CD8-positive, alpha-beta memory T cell (primary cell): ENCODE data around the gene SCO1. TPM values are rescaled to one million over a fixed set of nuclear protein-coding genes. Genes with fewer than 3 reads are reported as not detected.
"Not testable (repeated sequence)": the region's sequence is repeated elsewhere in the genome, so short reads cannot be mapped to it uniquely, and the experiment has no call there.

Experiments
- CTCF ChIA-PET: fragments of 350-600 bp; sonication (Branson Sonifier 250); formaldehyde crosslinking; loops from one replicate; lab custom pipeline; 2021; ENCODE audit warnings: antibody characterized with exemption; lab: Charles Lee
- POLR2A ChIA-PET: fragments of 350-600 bp; sonication (Branson Sonifier 250); formaldehyde crosslinking; loops from one replicate; lab custom pipeline; 2021; ENCODE audit warnings: antibody characterized with exemption; lab: Charles Lee
- DNase-seq, 5 donors: peaks; one replicate each; pipeline versions ENCODE4 v3.0.0 to v3.0.0-alpha.2; 2020 to 2022; ENCODE audit warnings: mixed read lengths in 1 of 5
- H3K27ac ChIP-seq: one replicate; pipeline ENCODE4 v1.7.0; 2013; ENCODE audit warnings: low read depth, mild to moderate bottlenecking, low read length, moderate library complexity
- H3K27me3 ChIP-seq: 2 replicates; pipeline ENCODE4 v1.7.0; 2013; ENCODE audit warnings: low read length, mild to moderate bottlenecking; ENCODE audit not compliant: insufficient read depth, poor library complexity, severe bottlenecking
- H3K36me3 ChIP-seq: 2 replicates; pipeline ENCODE4 v1.7.0; 2013; ENCODE audit warnings: mild to moderate bottlenecking, low read length, moderate library complexity; ENCODE audit not compliant: insufficient read depth
- H3K4me1 ChIP-seq: 2 replicates; pipeline ENCODE4 v1.7.0; 2013; ENCODE audit warnings: mild to moderate bottlenecking, low read length, moderate library complexity; ENCODE audit not compliant: insufficient read depth
- H3K4me3 ChIP-seq: 2 replicates; pipeline ENCODE4 v1.7.0; 2013; ENCODE audit warnings: mild to moderate bottlenecking, low read length
- H3K9me3 ChIP-seq: 2 replicates; pipeline ENCODE4 v1.7.0; 2013; ENCODE audit warnings: mild to moderate bottlenecking, low read length
- H3K27ac Mint-ChIP-seq, 8 donors: one replicate each; pipeline ENCODE4 v1.8.0; 2020 to 2021; ENCODE audit warnings: mixed read lengths in 8 of 8, mild to moderate bottlenecking in 6 of 8, inconsistent platforms in 3 of 8, moderate library complexity in 3 of 8
- H3K27me3 Mint-ChIP-seq, 2 donors: one replicate each; pipeline ENCODE4 v1.8.0; 2020 to 2021; ENCODE audit warnings: mixed read lengths in 2 of 2, mild to moderate bottlenecking in 1 of 2, moderate library complexity in 1 of 2
- H3K36me3 Mint-ChIP-seq, 3 donors: one replicate each; pipeline ENCODE4 v1.8.0; 2020 to 2021; ENCODE audit warnings: mixed read lengths in 3 of 3, inconsistent platforms in 1 of 3, mild to moderate bottlenecking in 1 of 3
- H3K4me1 Mint-ChIP-seq, 3 donors: one replicate each; pipeline ENCODE4 v1.8.0; 2020 to 2021; ENCODE audit warnings: mixed read lengths in 3 of 3, inconsistent platforms in 1 of 3, mild to moderate bottlenecking in 1 of 3
- H3K4me3 Mint-ChIP-seq, 7 donors: one replicate each; pipeline ENCODE4 v1.8.0; 2020 to 2021; ENCODE audit warnings: mixed read lengths in 7 of 7, mild to moderate bottlenecking in 6 of 7, moderate library complexity in 4 of 7, inconsistent platforms in 2 of 7
- H3K9me3 Mint-ChIP-seq, 5 donors: one replicate each; pipeline ENCODE4 v1.8.0; 2020 to 2022; ENCODE audit warnings: mixed read lengths in 5 of 5, mild to moderate bottlenecking in 3 of 5, moderate library complexity in 2 of 5, inconsistent platforms in 1 of 5
- polyA plus RNA-seq: library from polyadenylated mRNA; unstranded; fragments of 300-500 nt; fragmentation: Illumina TruSeq; gene quantifications from one replicate; pipeline ENCODE4 v1.2.3, GENCODE V29; 2021
- total RNA-seq, 2 experiments: library from RNA; stranded (reverse); gene quantifications; one replicate each; pipeline ENCODE4 v1.2.3, GENCODE V29; 2021

The SCO1 gene
- total and polyA plus RNA-seq, 3 experiments from 2014 or later = 15.9 to 46.9 (median 45.5) TPM

DNA sequence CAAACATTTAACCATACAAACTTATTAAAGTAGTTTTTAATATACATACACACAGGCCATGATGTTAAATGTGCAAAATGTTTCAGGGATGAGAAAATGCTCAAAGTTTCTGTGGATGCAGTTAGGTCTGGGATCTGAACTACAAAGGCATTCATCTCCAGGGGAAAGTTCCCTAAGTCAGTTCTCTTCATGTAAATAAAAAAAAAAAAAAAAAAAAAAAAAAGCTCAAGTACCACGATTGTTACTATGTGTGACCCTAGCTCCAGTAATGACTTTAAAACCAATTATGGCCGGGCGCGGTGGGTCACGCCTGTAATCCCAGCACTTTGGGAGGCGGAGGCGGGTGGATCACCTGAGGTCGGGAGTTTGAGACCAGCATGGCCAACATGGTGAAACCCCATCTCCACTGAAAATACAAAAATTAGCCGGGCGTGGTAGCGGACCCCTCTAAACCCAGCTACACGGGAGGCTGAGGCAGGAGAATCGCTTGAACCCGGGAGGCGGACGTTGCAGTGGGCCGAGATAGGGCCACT, 1.4 kb downstream of the SCO1 start:
- Histone ChIP-seq H3K36me3 (peaks cover 14% of the 10 kb centered on the region), H3K4me1 (peaks cover 32% of the 10 kb centered on the region)
- H3K27me3 ChIP-seq, H3K9me3 ChIP-seq, H3K4me3 ChIP-seq, H3K27me3 Mint-ChIP-seq, DNase-seq, H3K27ac ChIP-seq, H3K9me3 Mint-ChIP-seq: not testable (repeated sequence)
- peak overlapping the region in 6 of 8 donors; percentile 35 to 98 (median 90) for H3K27ac Mint-ChIP-seq
- POLR2A ChIA-PET = interaction anchor here (0.5 kb wide), 1 partner anchor 131 kb away, joined by 5 read pairs; no protein-coding TSS in a partner anchor
- peaks cover 53 to 72% (median 71%) of the 10 kb centered on the region in 3 donors for H3K4me1 Mint-ChIP-seq
- peaks cover 0 to 58% (median 16%) of the 10 kb centered on the region in 3 donors for H3K36me3 Mint-ChIP-seq
- CTCF ChIA-PET = interaction anchor here (0.9 to 1.6 kb wide), 2 partner anchors 49 to 79 kb away, joined by 3 to 5 read pairs; no protein-coding TSS in a partner anchor
- peak overlapping the region; percentile 85 to 99 (median 96) for H3K4me3 Mint-ChIP-seq

DNA sequence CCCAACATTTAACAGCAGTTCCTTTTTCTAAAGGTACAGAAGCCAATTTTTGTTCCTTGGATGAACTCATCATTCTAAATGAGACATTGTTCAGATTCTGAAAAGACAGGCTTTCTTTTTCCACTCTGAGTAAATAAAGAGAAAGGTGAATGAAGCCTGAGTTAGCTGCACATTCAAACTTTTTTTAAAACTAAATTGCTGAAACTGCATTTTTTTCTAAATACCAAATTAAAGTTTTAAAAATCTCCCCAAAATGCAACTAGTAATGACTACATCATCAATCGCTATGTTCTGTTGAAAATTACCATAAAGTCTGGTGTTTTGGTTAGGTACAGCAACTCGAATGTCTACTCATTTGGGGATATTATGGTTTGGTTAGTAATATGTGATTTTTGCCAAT, 9.8 kb downstream of the SCO1 start:
- Histone ChIP-seq H3K36me3 (peaks cover 50% of the 10 kb centered on the region), H3K4me3 (no peak overlapping the region), H3K27ac (no peak overlapping the region), H3K27me3 (no peaks in the 10 kb centered on the region), H3K9me3 (no peaks in the 10 kb centered on the region), H3K4me1 (no peaks in the 10 kb centered on the region)
- no peaks in the 10 kb centered on the region for H3K9me3 Mint-ChIP-seq
- peaks cover 21 to 31% (median 28%) of the 10 kb centered on the region in 3 donors for H3K4me1 Mint-ChIP-seq
- no peaks in the 10 kb centered on the region for H3K27me3 Mint-ChIP-seq
- H3K27ac Mint-ChIP-seq = no peak overlapping the region
- no peak for DNase-seq
- H3K4me3 Mint-ChIP-seq = no peak overlapping the region
- H3K36me3 Mint-ChIP-seq = peaks cover 11 to 82% (median 25%) of the 10 kb centered on the region in 3 donors
- ChIA-PET POLR2A (no interaction called here), CTCF (no interaction called here)

- Histone ChIP-seq H3K27me3 (no peaks in the 10 kb centered on the region), H3K27ac (no peak overlapping the region), H3K4me3 (no peak overlapping the region), H3K36me3 (peaks cover 59% of the 10 kb centered on the region), H3K9me3 (no peaks in the 10 kb centered on the region), H3K4me1 (no peaks in the 10 kb centered on the region)
- H3K9me3 Mint-ChIP-seq = no peaks in the 10 kb centered on the region
- peaks cover 0 to 8% (median 7%) of the 10 kb centered on the region in 3 donors for H3K4me1 Mint-ChIP-seq
- peak in 1 of 5 donors; percentile 7 for DNase-seq
- POLR2A ChIA-PET = no interaction called here
- no peaks in the 10 kb centered on the region for H3K27me3 Mint-ChIP-seq
- CTCF ChIA-PET = interaction anchor here (0.7 kb wide), 1 partner anchor 30 kb away, joined by 3 read pairs; no protein-coding TSS in a partner anchor
- H3K4me3 Mint-ChIP-seq = no peak overlapping the region
- peak overlapping the region in 1 of 8 donors; percentile 74 for H3K27ac Mint-ChIP-seq
- H3K36me3 Mint-ChIP-seq = peaks cover 9 to 82% (median 20%) of the 10 kb centered on the region in 3 donors
Observed at GRCh38 chr17:10683853-10684252, 13.5 kb downstream of the SCO1 start.

GRCh38 chr17:10681866-10682446, 15.4 kb downstream of the SCO1 start:
- Mint-ChIP-seq H3K9me3 (no peaks in the 10 kb centered on the region), H3K4me3 (no peak overlapping the region), H3K4me1 (peaks cover 0 to 3% (median 0%) of the 10 kb centered on the region in 3 donors), H3K27me3 (no peaks in the 10 kb centered on the region), H3K36me3 (peaks cover 9 to 88% (median 26%) of the 10 kb centered on the region in 3 donors), H3K27ac (no peak overlapping the region)
- no peaks in the 10 kb centered on the region for H3K27me3 ChIP-seq
- POLR2A ChIA-PET = no interaction called here
- H3K4me3 ChIP-seq = no peak overlapping the region
- peaks cover 51% of the 10 kb centered on the region for H3K36me3 ChIP-seq
- H3K27ac ChIP-seq = no peak overlapping the region
- H3K9me3 ChIP-seq = no peaks in the 10 kb centered on the region
- CTCF ChIA-PET = no interaction called here
- H3K4me1 ChIP-seq = no peaks in the 10 kb centered on the region
- DNase-seq = no peak

DNA sequence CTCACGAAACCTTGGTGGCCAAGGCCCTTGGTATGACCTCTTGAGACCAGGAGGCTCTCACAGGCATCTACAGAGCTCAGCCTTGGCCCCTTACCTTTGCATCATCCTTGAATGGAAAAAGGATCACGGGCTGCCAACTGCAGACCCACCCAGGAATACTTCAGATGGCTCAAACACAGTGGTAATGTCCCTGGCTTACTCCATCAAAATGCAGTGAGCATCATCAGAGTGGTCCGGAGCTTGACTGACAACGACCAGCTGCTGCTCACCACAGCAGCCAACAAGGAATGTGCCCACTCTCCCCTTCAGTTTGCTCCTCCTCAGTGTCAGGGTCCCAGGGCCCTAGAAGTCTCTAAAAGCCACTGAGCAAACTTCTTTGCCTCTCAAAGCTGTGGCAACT, 22.6 kb downstream of the SCO1 start:
- no peak for DNase-seq
- Mint-ChIP-seq H3K27ac (no peak overlapping the region), H3K36me3 (peaks cover 0 to 66% (median 11%) of the 10 kb centered on the region in 3 donors), H3K27me3 (no peaks in the 10 kb centered on the region), H3K4me1 (no peaks in the 10 kb centered on the region), H3K9me3 (no peaks in the 10 kb centered on the region), H3K4me3 (no peak overlapping the region)
- ChIA-PET POLR2A (no interaction called here), CTCF (interaction anchor here (2.2 kb wide), 1 partner anchor 28 kb away, joined by 8 read pairs; no protein-coding TSS in a partner anchor)
- Histone ChIP-seq H3K4me1 (no peaks in the 10 kb centered on the region), H3K9me3 (no peaks in the 10 kb centered on the region), H3K36me3 (peaks cover 6% of the 10 kb centered on the region), H3K4me3 (no peak overlapping the region), H3K27ac (no peak overlapping the region), H3K27me3 (no peaks in the 10 kb centered on the region)

DNA sequence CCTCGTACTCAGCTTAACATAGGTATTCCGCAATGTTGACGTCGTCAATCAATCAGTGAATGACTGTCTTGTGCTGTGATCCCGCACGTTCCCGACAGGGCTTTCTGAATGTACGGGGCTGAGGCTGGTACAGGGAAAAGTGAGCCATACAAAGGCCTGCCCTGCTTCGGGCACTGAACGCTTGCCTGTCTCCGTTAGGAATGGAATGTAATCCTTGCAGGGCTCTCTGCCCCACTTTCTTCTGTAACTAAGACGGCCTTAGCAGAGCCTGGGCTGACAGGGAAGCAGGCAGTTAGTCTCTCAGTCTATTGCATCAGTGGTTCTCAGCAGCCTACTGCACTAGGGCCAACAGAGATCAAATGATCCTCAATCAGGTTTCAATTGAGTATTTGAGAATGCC, 24.0 kb downstream of the SCO1 start:
- Histone ChIP-seq H3K27ac (no peak overlapping the region), H3K27me3 (no peaks in the 10 kb centered on the region), H3K4me1 (no peaks in the 10 kb centered on the region), H3K9me3 (no peaks in the 10 kb centered on the region), H3K4me3 (no peak overlapping the region), H3K36me3 (peaks cover 6% of the 10 kb centered on the region)
- Mint-ChIP-seq H3K4me3 (no peak overlapping the region), H3K27ac (no peak overlapping the region), H3K4me1 (no peaks in the 10 kb centered on the region), H3K9me3 (no peaks in the 10 kb centered on the region), H3K27me3 (no peaks in the 10 kb centered on the region), H3K36me3 (peaks cover 0 to 53% (median 11%) of the 10 kb centered on the region in 3 donors)
- CTCF ChIA-PET = no interaction called here
- DNase-seq = no peak
- POLR2A ChIA-PET = no interaction called here

DNA sequence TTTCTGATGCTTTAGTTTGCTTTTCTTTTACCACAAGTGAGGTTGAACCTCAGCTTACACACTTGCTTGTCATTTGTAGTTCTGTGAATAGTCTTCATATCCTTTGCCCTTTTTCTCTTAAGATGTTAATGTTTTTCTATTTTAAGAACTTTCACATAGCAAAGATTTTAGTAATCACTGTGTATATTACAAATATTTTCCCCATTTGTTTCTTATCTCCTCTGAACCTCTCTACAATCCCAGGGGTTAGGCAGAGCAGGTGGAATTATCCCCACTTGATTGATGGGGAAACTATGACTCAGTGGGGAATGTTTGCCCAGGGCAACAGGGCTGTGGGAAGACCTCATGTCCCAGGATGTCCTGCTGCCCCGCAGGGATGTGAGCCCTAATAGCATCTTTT, 28.6 kb downstream of the SCO1 start:
- ChIA-PET POLR2A (no interaction called here), CTCF (no interaction called here)
- Mint-ChIP-seq H3K27me3 (no peaks in the 10 kb centered on the region), H3K36me3 (peaks cover 0 to 31% (median 5%) of the 10 kb centered on the region in 3 donors), H3K4me1 (no peaks in the 10 kb centered on the region), H3K4me3 (no peak overlapping the region), H3K9me3 (no peaks in the 10 kb centered on the region), H3K27ac (no peak overlapping the region)
- no peak for DNase-seq
- Histone ChIP-seq H3K4me3 (no peak overlapping the region), H3K36me3 (no peaks in the 10 kb centered on the region), H3K9me3 (no peaks in the 10 kb centered on the region), H3K4me1 (no peaks in the 10 kb centered on the region), H3K27me3 (no peaks in the 10 kb centered on the region), H3K27ac (no peak overlapping the region)

DNA sequence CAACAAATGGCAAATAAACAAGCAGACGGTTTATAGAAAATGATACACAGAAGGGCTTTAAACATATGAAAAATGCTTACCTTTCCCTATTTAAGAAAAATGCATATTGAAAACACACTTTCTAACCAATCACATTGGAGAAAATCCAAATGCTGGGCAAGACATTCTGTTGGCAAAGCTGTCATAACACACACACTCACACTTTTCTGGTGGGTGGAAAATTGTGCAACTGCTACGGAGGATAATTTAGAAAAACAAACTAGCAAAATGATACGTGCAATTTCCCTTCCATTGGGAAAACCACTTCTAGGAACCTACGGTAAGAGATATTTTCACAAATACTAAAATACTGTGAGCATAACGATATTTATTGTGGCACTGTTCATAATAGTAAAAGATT, 30.4 kb downstream of the SCO1 start:
- no peak overlapping the region for H3K27ac Mint-ChIP-seq
- Histone ChIP-seq H3K27ac (no peak overlapping the region), H3K4me1 (no peaks in the 10 kb centered on the region), H3K9me3 (no peaks in the 10 kb centered on the region), H3K27me3 (no peaks in the 10 kb centered on the region), H3K4me3 (no peak overlapping the region), H3K36me3 (no peaks in the 10 kb centered on the region)
- H3K4me1 Mint-ChIP-seq = no peaks in the 10 kb centered on the region
- ChIA-PET CTCF (no interaction called here), POLR2A (no interaction called here)
- H3K36me3 Mint-ChIP-seq = peaks cover 0 to 23% (median 5%) of the 10 kb centered on the region in 3 donors
- no peak for DNase-seq
- no peaks in the 10 kb centered on the region for H3K9me3 Mint-ChIP-seq
- H3K4me3 Mint-ChIP-seq = no peak overlapping the region
- no peaks in the 10 kb centered on the region for H3K27me3 Mint-ChIP-seq
